ENCODE measurements around the gene IL4R. TPM values are rescaled to one million over a fixed set of nuclear protein-coding genes. Genes with fewer than 3 reads are reported as not detected.

The IL4R gene
- total RNA-seq, 4 donors from 2014 or later, result 19.2 to 43.3 (median 39.3) TPM

- H3K9me3 ChIP-seq, result peaks cover 0 to 2% (median 0%) of the 10 kb centered on the region in 4 donors
- no peak for DNase-seq (ENCODE audit: low spot score in 2 of 2)
- no peak overlapping the region for H3K4me3 ChIP-seq
- no peaks in the 10 kb centered on the region for H3K4me1 ChIP-seq
- H3K27me3 ChIP-seq, result no peaks in the 10 kb centered on the region
- TF ChIP-seq EP300 (IDR thresholded peaks at IDR 0.05) (no peak), CTCF (IDR thresholded peaks at IDR 0.05) (no peak), POLR2A (IDR thresholded peaks at IDR 0.05) (no peak)
- peaks cover 0 to 68% (median 0%) of the 10 kb centered on the region in 3 donors for H3K36me3 ChIP-seq
- WGBS, 2 donors, result 40 to 56% methylated on average over 5 of the region's 5 CpGs
- H3K27ac ChIP-seq, result no peak overlapping the region
These were observed 33.0 kb downstream of the IL4R start for GRCh38 chr16:27346819-27347218.

- H3K36me3 ChIP-seq, result peaks cover 0 to 67% (median 0%) of the 10 kb centered on the region in 3 donors
- no peak overlapping the region for H3K27ac ChIP-seq
- no peak for DNase-seq (ENCODE audit: low spot score in 2 of 2)
- TF ChIP-seq CTCF (IDR thresholded peaks at IDR 0.05) (no peak), POLR2A (IDR thresholded peaks at IDR 0.05) (no peak)
- H3K4me1 ChIP-seq, result no peaks in the 10 kb centered on the region
- no peaks in the 10 kb centered on the region for H3K27me3 ChIP-seq
- H3K9me3 ChIP-seq, result peaks cover 0 to under 1% (median 0%) of the 10 kb centered on the region in 4 donors
- WGBS, 2 donors, result 78 to 92% methylated on average over 5 to 9 of the region's 9 CpGs
- H3K4me3 ChIP-seq, result no peak overlapping the region
These were observed 34.3 kb downstream of the IL4R start for GRCh38 chr16:27347930-27348685.

- DNase-seq (ENCODE audit: low spot score in 2 of 2), result no peak
- Histone ChIP-seq H3K27me3 (no peaks in the 10 kb centered on the region), H3K4me3 (no peak overlapping the region), H3K36me3 (peaks cover 0 to 74% (median 0%) of the 10 kb centered on the region in 3 donors), H3K9me3 (no peaks in the 10 kb centered on the region), H3K4me1 (no peaks in the 10 kb centered on the region), H3K27ac (no peak overlapping the region)
- TF ChIP-seq EP300 (IDR thresholded peaks at IDR 0.05) (no peak), POLR2A (IDR thresholded peaks at IDR 0.05) (no peak), CTCF (IDR thresholded peaks at IDR 0.05) (no peak)
- 94% methylated on average over 3 of the region's 3 CpGs for WGBS, 2 donors
These were observed 35.5 kb downstream of the IL4R start for GRCh38 chr16:27349276-27349675.

GRCh38 chr16:27350006-27350405 is 36.2 kb downstream of the IL4R start:
- peaks cover 0 to 75% (median 0%) of the 10 kb centered on the region in 3 donors for H3K36me3 ChIP-seq
- no peaks in the 10 kb centered on the region for H3K4me1 ChIP-seq
- 65 to 91% methylated on average over 3 of the region's 3 CpGs for WGBS, 2 donors
- H3K4me3 ChIP-seq, result no peak overlapping the region
- H3K27ac ChIP-seq, result no peak overlapping the region
- no peaks in the 10 kb centered on the region for H3K9me3 ChIP-seq
- no peak for DNase-seq (ENCODE audit: low spot score in 2 of 2)
- TF ChIP-seq EP300 (IDR thresholded peaks at IDR 0.05) (no peak), CTCF (IDR thresholded peaks at IDR 0.05) (no peak), POLR2A (IDR thresholded peaks at IDR 0.05) (no peak)
- no peaks in the 10 kb centered on the region for H3K27me3 ChIP-seq

GRCh38 chr16:27351989-27352388 is 38.2 kb downstream of the IL4R start:
- Histone ChIP-seq H3K27me3 (no peaks in the 10 kb centered on the region), H3K27ac (no peak overlapping the region), H3K9me3 (no peaks in the 10 kb centered on the region), H3K4me1 (no peaks in the 10 kb centered on the region), H3K36me3 (peaks cover 0 to 84% (median 0%) of the 10 kb centered on the region in 3 donors), H3K4me3 (no peak overlapping the region)
- WGBS, 2 donors, result 86 to 92% methylated on average over 6 of the region's 6 CpGs
- no peak for TF ChIP-seq EP300 (IDR thresholded peaks at IDR 0.05)
- no peak for TF ChIP-seq CTCF (IDR thresholded peaks at IDR 0.05)
- TF ChIP-seq POLR2A (IDR thresholded peaks at IDR 0.05), result no peak
- DNase-seq (ENCODE audit: low spot score in 2 of 2), result no peak
